ENCODE results near the gene BRD7. TPM values are rescaled to one million over a fixed set of nuclear protein-coding genes. Genes with fewer than 3 reads are reported as not detected.

Gene BRD7
- polyA plus RNA-seq, 6 donors from 2014 or later, result 24.5 to 57.2 (median 39.8) TPM

- Mint-ChIP-seq H3K9me3 (peaks cover 0 to 3% (median 0%) of the 10 kb centered on the region in 7 donors), H3K4me1 (peaks cover 4 to 59% (median 6%) of the 10 kb centered on the region in 3 donors), H3K4me3 (peak overlapping the region in 1 of 8 donors; percentile 76), H3K27me3 (no peaks in the 10 kb centered on the region), H3K27ac (peak overlapping the region in 3 of 6 donors; percentile 34 to 94 (median 47)), H3K36me3 (peaks cover 19 to 40% of the 10 kb centered on the region in 2 donors)
- no peak for ATAC-seq (ENCODE audit: low read depth in 2 of 2)
- no peak for DNase-seq
These were observed 31.9 kb downstream of the BRD7 start for GRCh38 chr16:50336884-50337283.

DNA sequence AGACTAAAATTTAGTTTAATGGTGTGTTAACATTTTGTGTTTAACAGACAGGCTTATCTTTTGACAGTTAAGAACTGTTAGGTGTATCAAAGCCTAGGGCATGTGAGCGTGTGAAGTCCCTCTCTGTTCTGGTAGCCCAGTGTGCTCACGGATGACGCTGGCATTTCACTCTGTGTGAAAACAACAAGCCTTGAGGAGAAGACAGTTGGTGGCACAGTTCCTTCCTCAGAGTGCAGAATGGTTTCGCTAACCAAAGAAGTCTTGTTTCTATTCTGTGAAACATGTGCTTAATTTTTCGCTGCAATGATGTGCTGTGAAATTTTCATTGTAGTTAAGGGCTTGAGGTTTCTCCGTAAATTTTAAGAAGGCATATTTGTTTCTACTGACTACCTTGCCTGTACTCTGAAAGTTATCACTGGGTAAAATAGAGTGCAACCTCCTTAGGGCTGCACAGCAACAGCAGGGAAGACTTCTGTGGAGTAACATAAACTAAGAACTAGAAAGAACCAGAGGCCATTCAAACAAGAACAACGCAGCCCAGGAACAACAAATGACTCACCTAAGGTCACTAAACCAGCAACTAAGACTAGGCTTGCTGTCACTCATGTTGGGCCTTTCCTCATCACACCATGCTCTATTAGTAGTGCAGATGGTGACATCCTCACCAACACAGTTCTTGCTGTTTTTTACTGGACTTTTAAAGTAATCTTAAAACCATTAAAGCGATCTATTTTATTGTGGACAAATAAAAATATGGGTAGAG, 33.4 kb downstream of the BRD7 start:
- Mint-ChIP-seq H3K27me3 (no peaks in the 10 kb centered on the region), H3K4me1 (peaks cover 5 to 70% (median 8%) of the 10 kb centered on the region in 3 donors), H3K4me3 (peak overlapping the region in 2 of 8 donors; percentile 57 to 79), H3K27ac (peak overlapping the region in 3 of 6 donors; percentile 75 to 94 (median 93)), H3K9me3 (peaks cover 0 to 3% (median 0%) of the 10 kb centered on the region in 7 donors), H3K36me3 (peaks cover 22 to 36% of the 10 kb centered on the region in 2 donors)
- peak; percentile 56 for DNase-seq
- ATAC-seq (ENCODE audit: low read depth in 2 of 2), result no peak

DNA sequence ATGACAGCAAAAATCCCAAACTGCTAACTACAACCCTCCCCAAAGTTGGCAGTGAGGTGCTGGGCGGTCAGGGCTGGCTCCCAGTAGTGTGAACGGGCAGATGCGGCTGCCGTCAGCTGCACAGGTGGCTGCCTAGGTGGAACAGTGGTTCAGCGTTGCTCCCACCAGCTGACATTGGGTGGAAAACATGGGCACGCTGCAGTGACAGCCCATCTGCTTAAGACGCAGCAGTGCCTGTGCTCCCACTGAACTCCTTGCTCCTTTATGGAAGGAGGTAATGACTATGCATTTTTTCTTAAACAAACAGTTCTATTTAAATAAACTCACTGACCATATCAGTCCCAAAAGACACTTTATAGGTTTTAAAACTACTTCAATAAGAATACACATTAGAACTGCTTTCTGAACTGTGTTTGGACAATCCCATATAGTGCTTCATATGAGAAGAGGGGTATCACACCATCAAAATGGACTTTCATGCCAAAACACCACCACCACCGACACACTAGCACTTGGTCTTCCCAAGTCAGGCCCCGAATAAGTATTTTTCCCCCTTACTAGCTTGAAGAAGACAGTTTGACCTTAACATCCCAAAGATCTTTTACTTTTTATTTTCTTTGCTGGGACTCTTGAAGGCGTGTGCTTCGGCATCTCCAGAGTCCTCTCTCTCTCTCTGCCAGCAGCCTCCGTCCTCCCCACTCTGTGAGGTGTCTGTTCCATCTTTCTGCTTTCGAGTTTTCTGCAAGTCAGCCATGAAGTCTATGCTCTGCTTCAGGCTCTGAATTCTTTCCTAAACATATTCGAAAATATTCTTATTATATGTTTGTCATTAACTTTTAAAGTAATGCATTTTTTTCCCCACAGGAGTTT, 34.4 kb downstream of the BRD7 start:
- DNase-seq, result peak; percentile 36
- Mint-ChIP-seq H3K36me3 (peaks cover 22 to 40% of the 10 kb centered on the region in 2 donors), H3K4me1 (peaks cover 12 to 79% (median 14%) of the 10 kb centered on the region in 3 donors), H3K9me3 (peaks cover 0 to 3% (median 0%) of the 10 kb centered on the region in 7 donors), H3K27me3 (no peaks in the 10 kb centered on the region), H3K4me3 (peak overlapping the region in 3 of 8 donors; percentile 61 to 72 (median 72)), H3K27ac (peak overlapping the region in 4 of 6 donors; percentile 0 to 94 (median 84))
- no peak for ATAC-seq (ENCODE audit: low read depth in 2 of 2)

DNA sequence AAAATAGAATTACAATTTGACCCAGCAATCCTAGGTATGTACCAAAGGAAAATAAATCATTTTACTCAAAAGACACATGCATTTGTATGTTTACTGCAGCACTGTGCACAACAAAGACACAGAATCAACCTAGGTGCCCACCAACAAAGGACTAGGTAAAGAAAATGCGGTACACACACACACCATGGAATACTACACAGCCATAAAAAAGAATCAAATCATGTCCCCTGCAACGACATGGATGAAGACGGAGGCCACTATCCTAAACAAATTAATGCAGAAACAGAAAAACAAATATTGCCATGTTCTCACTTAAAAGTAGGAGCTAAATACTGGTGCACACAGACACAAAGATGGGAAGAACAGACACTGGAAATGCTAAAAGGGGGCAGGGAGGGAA, 36.2 kb downstream of the BRD7 start:
- Mint-ChIP-seq H3K9me3 (peaks cover 0 to 3% (median 0%) of the 10 kb centered on the region in 7 donors), H3K27me3 (no peaks in the 10 kb centered on the region), H3K36me3 (peaks cover 15 to 30% of the 10 kb centered on the region in 2 donors), H3K4me1 (peaks cover 10 to 69% (median 10%) of the 10 kb centered on the region in 3 donors), H3K4me3 (no peak overlapping the region), H3K27ac (peak overlapping the region in 1 of 6 donors; percentile 94)
- ATAC-seq (ENCODE audit: low read depth in 2 of 2) (no peak), DNase-seq (no peak)

GRCh38 chr16:50331570-50331969, 37.2 kb downstream of the BRD7 start:
- Mint-ChIP-seq H3K27ac (peak overlapping the region in 3 of 6 donors; percentile 30 to 94 (median 33)), H3K27me3 (no peaks in the 10 kb centered on the region), H3K36me3 (peaks cover 15 to 28% of the 10 kb centered on the region in 2 donors), H3K4me1 (peaks cover 8 to 74% (median 13%) of the 10 kb centered on the region in 3 donors), H3K9me3 (peaks cover 0 to 3% (median 0%) of the 10 kb centered on the region in 7 donors), H3K4me3 (peak overlapping the region in 2 of 8 donors; percentile 44 to 53)
- no peak for DNase-seq
- no peak for ATAC-seq (ENCODE audit: low read depth in 2 of 2)

DNA sequence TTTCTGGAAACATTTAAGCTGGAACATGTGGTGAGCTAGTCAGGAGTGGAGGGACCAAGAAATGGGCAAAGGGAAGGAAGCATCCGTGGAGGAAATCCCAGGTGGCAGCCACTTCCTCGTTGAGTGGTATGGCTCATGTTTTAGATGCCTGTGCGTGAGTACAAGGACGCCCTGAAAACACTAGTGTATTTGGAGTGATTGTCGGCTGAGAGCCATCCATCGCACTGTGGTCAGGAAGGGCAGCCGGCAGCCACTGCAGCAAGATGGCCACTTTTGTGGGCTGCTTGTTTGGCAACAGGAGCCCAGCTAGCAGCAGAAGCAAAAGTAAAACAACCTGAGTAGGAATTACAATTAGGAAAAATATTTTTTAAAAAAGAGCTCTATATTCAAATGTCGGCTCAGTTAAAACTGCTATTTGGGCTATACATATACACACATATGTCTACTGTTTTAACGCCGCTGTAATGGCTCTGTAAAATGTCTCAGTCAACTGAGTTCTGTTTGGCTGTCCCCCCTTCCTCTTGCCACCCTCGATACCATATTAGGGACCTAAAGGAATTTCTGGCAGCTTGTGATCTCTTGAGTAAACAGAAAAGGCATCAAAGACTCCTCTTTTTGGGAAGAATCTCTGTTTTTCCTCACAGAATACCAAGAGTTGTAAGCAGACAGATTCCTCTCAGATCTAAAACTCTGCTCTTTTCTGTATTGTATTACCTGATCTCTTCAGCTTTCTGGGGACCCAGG, 39.2 kb downstream of the BRD7 start:
- Mint-ChIP-seq H3K4me3 (peak overlapping the region in 2 of 8 donors; percentile 75 to 87), H3K27ac (peak overlapping the region in 3 of 6 donors; percentile 71 to 88 (median 84)), H3K36me3 (peaks cover 17 to 27% of the 10 kb centered on the region in 2 donors), H3K27me3 (no peaks in the 10 kb centered on the region), H3K4me1 (peaks cover 9 to 65% (median 13%) of the 10 kb centered on the region in 3 donors), H3K9me3 (peaks cover 0 to 3% (median 0%) of the 10 kb centered on the region in 7 donors)
- ATAC-seq (ENCODE audit: low read depth in 2 of 2) (no peak), DNase-seq (no peak)

DNA sequence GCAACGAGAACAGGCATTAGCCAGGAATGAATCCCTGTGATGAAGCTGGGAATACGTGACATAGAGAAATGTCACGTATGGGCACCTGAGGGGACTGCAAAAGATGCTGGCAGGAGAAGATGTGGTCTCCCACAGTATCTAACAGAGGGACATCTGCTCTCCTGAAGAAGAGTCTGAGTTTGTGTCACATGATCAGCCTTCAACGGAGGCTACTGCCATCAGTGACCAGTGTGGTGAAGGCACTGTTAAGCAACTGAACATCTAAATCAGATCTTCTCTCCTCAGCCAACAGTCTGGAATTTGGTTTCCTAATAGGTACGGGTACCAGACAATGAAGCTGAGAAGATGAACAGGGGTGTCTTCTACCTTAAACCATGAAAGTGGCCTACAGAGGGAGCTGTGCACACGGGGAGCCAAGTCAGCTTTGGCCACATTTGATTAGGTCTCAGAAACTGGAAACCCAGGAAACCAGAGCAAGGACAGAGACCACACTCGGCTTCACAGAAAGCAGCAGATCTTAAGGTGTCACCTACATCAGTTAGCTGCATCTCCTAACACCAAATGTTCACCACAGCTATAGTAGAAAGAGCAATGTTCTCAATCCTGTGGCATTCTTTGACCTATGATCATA, 41.8 kb downstream of the BRD7 start:
- Mint-ChIP-seq H3K4me3 (peak overlapping the region in 2 of 8 donors; percentile 6 to 34), H3K36me3 (peaks cover 15 to 24% of the 10 kb centered on the region in 2 donors), H3K27ac (peak overlapping the region in 4 of 6 donors; percentile 27 to 92 (median 66)), H3K27me3 (no peaks in the 10 kb centered on the region), H3K9me3 (no peaks in the 10 kb centered on the region), H3K4me1 (peaks cover 18 to 50% (median 19%) of the 10 kb centered on the region in 3 donors)
- ATAC-seq (ENCODE audit: low read depth in 2 of 2), result peak; percentile 43 to 56
- peak; percentile 60 for DNase-seq

- no peaks in the 10 kb centered on the region for H3K9me3 Mint-ChIP-seq
- H3K4me1 Mint-ChIP-seq, result peaks cover 18 to 43% (median 19%) of the 10 kb centered on the region in 3 donors
- DNase-seq (no peak), ATAC-seq (ENCODE audit: low read depth in 2 of 2) (no peak)
- peaks cover 11 to 24% of the 10 kb centered on the region in 2 donors for H3K36me3 Mint-ChIP-seq
- H3K4me3 Mint-ChIP-seq, result peak overlapping the region in 2 of 8 donors; percentile 5 to 55
- peak overlapping the region in 3 of 6 donors; percentile 27 to 61 (median 47) for H3K27ac Mint-ChIP-seq
- no peaks in the 10 kb centered on the region for H3K27me3 Mint-ChIP-seq
These were observed 42.5 kb downstream of the BRD7 start for GRCh38 chr16:50326264-50326663.

DNA sequence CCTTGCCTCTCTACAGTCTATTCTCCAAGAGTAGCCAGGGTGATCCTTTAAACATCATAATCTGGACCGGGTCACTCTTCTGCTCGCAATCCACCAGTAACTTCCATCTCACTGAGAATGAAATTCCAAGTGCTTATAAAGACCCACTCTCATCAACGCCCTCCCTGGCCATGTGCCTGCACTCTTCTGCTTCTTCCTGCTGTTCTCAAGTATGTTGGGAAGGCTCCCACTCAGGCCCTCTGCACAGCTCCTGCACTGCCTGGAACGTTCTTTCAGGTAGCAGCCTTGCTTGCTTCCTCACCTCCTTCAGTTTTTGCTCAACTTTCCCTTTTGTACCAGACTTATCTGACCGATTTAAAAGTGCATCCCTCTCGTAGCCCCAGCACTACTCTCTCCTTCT, 44.4 kb downstream of the BRD7 start:
- no peak for DNase-seq
- peak overlapping the region; percentile 23 to 92 (median 40) for H3K27ac Mint-ChIP-seq
- peaks cover 11 to 23% of the 10 kb centered on the region in 2 donors for H3K36me3 Mint-ChIP-seq
- no peak overlapping the region for H3K4me3 Mint-ChIP-seq
- no peak for ATAC-seq (ENCODE audit: low read depth in 2 of 2)
- H3K27me3 Mint-ChIP-seq, result no peaks in the 10 kb centered on the region
- H3K9me3 Mint-ChIP-seq, result no peaks in the 10 kb centered on the region
- H3K4me1 Mint-ChIP-seq, result peaks cover 10 to 27% (median 11%) of the 10 kb centered on the region in 3 donors

GRCh38 chr16:50323335-50324011, 45.3 kb downstream of the BRD7 start:
- no peak for DNase-seq
- peaks cover 11 to 23% of the 10 kb centered on the region in 2 donors for H3K36me3 Mint-ChIP-seq
- H3K27ac Mint-ChIP-seq, result peak overlapping the region in 5 of 6 donors; percentile 37 to 88 (median 39)
- H3K27me3 Mint-ChIP-seq, result no peaks in the 10 kb centered on the region
- H3K9me3 Mint-ChIP-seq, result no peaks in the 10 kb centered on the region
- H3K4me3 Mint-ChIP-seq, result no peak overlapping the region
- H3K4me1 Mint-ChIP-seq, result peaks cover 10 to 24% (median 11%) of the 10 kb centered on the region in 3 donors
- no peak for ATAC-seq (ENCODE audit: low read depth in 2 of 2)

- DNase-seq, result no peak
- Mint-ChIP-seq H3K9me3 (no peaks in the 10 kb centered on the region), H3K4me3 (no peak overlapping the region), H3K36me3 (peaks cover 11 to 23% of the 10 kb centered on the region in 2 donors), H3K4me1 (peaks cover 7 to 18% (median 10%) of the 10 kb centered on the region in 3 donors), H3K27me3 (no peaks in the 10 kb centered on the region), H3K27ac (no peak overlapping the region)
- no peak for ATAC-seq (ENCODE audit: low read depth in 2 of 2)
These were observed 46.5 kb downstream of the BRD7 start for GRCh38 chr16:50322333-50322732.

DNA sequence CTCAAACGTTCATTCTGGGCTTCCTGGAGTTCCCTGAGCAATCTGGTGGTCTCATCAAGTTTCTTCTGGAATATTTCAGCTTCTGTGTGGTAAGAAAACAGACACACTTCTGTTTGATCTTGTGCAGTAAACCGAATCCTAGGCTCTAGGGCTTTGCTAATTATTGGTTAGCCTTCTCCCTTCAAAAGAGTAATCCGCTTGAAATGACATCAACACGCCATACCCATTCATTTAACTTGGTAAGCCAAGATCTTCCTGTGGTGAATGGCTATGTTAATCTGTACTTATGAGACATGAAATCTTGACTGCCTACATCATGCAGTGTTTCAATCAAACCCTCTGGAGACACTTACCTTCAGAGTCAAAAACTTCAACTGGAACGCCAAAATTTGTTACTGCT, 48.5 kb downstream of the BRD7 start:
- ATAC-seq (ENCODE audit: low read depth in 2 of 2), result no peak
- Mint-ChIP-seq H3K27ac (peak overlapping the region in 3 of 6 donors; percentile 9 to 28 (median 24)), H3K27me3 (no peaks in the 10 kb centered on the region), H3K4me3 (no peak overlapping the region), H3K9me3 (no peaks in the 10 kb centered on the region), H3K36me3 (peaks cover 11 to 23% of the 10 kb centered on the region in 2 donors), H3K4me1 (peaks cover 6 to 10% (median 8%) of the 10 kb centered on the region in 3 donors)
- DNase-seq, result no peak

Data from naive B cell (primary cell).